H9 (cell line): ENCODE data around the gene BAG3. TPM values are rescaled to one million over a fixed set of nuclear protein-coding genes. Genes with fewer than 3 reads are reported as not detected.
A peak's percentile ranks its signal among the peaks of the same experiment; 100 is the strongest.

Source experiments
- DNase-seq: peaks from one replicate; pipeline ENCODE4 v3.0.0-alpha.2; 2017
- H2AFZ ChIP-seq: one replicate; pipeline ENCODE4 v1.6.1; 2013; ENCODE audit warnings: mild to moderate bottlenecking, low read length, control low read depth, moderate library complexity
- H2AK5ac ChIP-seq: 2 replicates; pipeline ENCODE4 v1.6.1; 2013; ENCODE audit warnings: low read length, control low read depth, mixed read lengths; ENCODE audit not compliant: insufficient read length
- H2BK120ac ChIP-seq: one replicate; pipeline ENCODE4 v1.6.1; 2013; ENCODE audit warnings: low read depth, mild to moderate bottlenecking, low read length, control low read depth, inconsistent platforms; ENCODE audit not compliant: poor library complexity, severe bottlenecking
- H2BK12ac ChIP-seq: 2 replicates; pipeline ENCODE4 v1.6.1; 2013; ENCODE audit warnings: low read length, control low read depth, mixed read lengths, low read depth; ENCODE audit not compliant: insufficient read length
- H2BK15ac ChIP-seq: 2 replicates; pipeline ENCODE4 v1.6.1; 2013; ENCODE audit warnings: low read depth, low read length, control low read depth
- H2BK20ac ChIP-seq: one replicate; pipeline ENCODE4 v1.6.1; 2013; ENCODE audit warnings: low read depth, mild to moderate bottlenecking, low read length, control low read depth, inconsistent platforms; ENCODE audit not compliant: poor library complexity, severe bottlenecking
- H2BK5ac ChIP-seq: 2 replicates; pipeline ENCODE4 v1.6.1; 2013; ENCODE audit warnings: low read length, control low read depth, mixed read lengths; ENCODE audit not compliant: insufficient read length
- H3K14ac ChIP-seq: 2 replicates; pipeline ENCODE4 v1.6.1; 2013; ENCODE audit warnings: low read length, control low read depth; ENCODE audit not compliant: insufficient read depth
- H3K18ac ChIP-seq: 2 replicates; pipeline ENCODE4 v1.6.1; 2013; ENCODE audit warnings: low read depth, mild to moderate bottlenecking, mixed read lengths, low read length, control low read depth; ENCODE audit not compliant: insufficient read length
- H3K23ac ChIP-seq: 2 replicates; pipeline ENCODE4 v1.6.1; 2013; ENCODE audit warnings: low read length, control low read depth, mixed read lengths, low read depth; ENCODE audit not compliant: insufficient read length
- H3K23me2 ChIP-seq: 2 replicates; pipeline ENCODE4 v1.6.1; 2013; ENCODE audit warnings: low read depth, mild to moderate bottlenecking, mixed read lengths, low read length, control low read depth; ENCODE audit not compliant: insufficient read length, poor library complexity, severe bottlenecking
- H3K27ac ChIP-seq: 2 replicates; pipeline ENCODE4 v1.5.1; 2013; ENCODE audit warnings: low read length, control low read depth, mixed read lengths, low read depth; ENCODE audit not compliant: insufficient read length
- H3K27me3 ChIP-seq: 2 replicates; pipeline ENCODE4 v1.6.1; 2013; ENCODE audit warnings: low read length, control low read depth, inconsistent platforms; ENCODE audit not compliant: insufficient read depth
- H3K4ac ChIP-seq: 2 replicates; pipeline ENCODE4 v1.6.1; 2013; ENCODE audit warnings: low read depth, mild to moderate bottlenecking, control low read depth, inconsistent platforms, low read length, moderate library complexity
- H3K4me1 ChIP-seq: 2 replicates; pipeline ENCODE4 v1.6.1; 2013; ENCODE audit warnings: low read length, control low read depth, inconsistent platforms; ENCODE audit not compliant: insufficient read depth
- H3K4me2 ChIP-seq: 2 replicates; pipeline ENCODE4 v1.6.1; 2013; ENCODE audit warnings: low read length, control low read depth, mixed read lengths; ENCODE audit not compliant: insufficient read length, insufficient read depth
- H3K56ac ChIP-seq: 2 replicates; pipeline ENCODE4 v1.6.1; 2013; ENCODE audit warnings: low read depth, mild to moderate bottlenecking, mixed read lengths, low read length, control low read depth; ENCODE audit not compliant: insufficient read length
- H3K79me1 ChIP-seq: 2 replicates; pipeline ENCODE4 v1.6.1; 2013; ENCODE audit warnings: low read depth, mild to moderate bottlenecking, moderate library complexity, low read length, control low read depth, inconsistent platforms; ENCODE audit not compliant: insufficient read depth, poor library complexity, severe bottlenecking
- H3K79me2 ChIP-seq: 2 replicates; pipeline ENCODE4 v1.6.1; 2013; ENCODE audit warnings: low read length, control low read depth, inconsistent platforms; ENCODE audit not compliant: insufficient read depth
- H3K9ac ChIP-seq: 2 replicates; pipeline ENCODE4 v1.6.1; 2013; ENCODE audit warnings: low read length, control low read depth, mixed read lengths; ENCODE audit not compliant: insufficient read length; ENCODE audit errors: extremely low read depth
- H3K9me3 ChIP-seq: one replicate; pipeline ENCODE4 v1.6.1; 2013; ENCODE audit warnings: low read depth, low read length, inconsistent platforms; ENCODE audit not compliant: control insufficient read depth
- H3T11ph ChIP-seq: one replicate; pipeline ENCODE4 v1.6.1; 2013; ENCODE audit warnings: mild to moderate bottlenecking, low read length, control low read depth, inconsistent platforms
- H4K20me1 ChIP-seq: one replicate; pipeline ENCODE4 v1.6.1; 2013; ENCODE audit not compliant: control insufficient read depth, insufficient read length, insufficient read depth
- H4K5ac ChIP-seq: 2 replicates; pipeline ENCODE4 v1.6.1; 2013; ENCODE audit warnings: low read depth, mild to moderate bottlenecking, mixed read lengths, low read length, control low read depth; ENCODE audit not compliant: insufficient read length
- H4K8ac ChIP-seq: replicated peaks from 2 replicates; pipeline ENCODE4 v1.6.1; 2013; ENCODE audit warnings: low read length, control low read depth, mixed read lengths, low read depth; ENCODE audit not compliant: insufficient read length
- H4K91ac ChIP-seq: 2 replicates; pipeline ENCODE4 v1.6.1; 2013; ENCODE audit warnings: low read depth, mild to moderate bottlenecking, moderate library complexity, mixed read lengths, low read length, control low read depth; ENCODE audit not compliant: insufficient read length
- H3K27ac Mint-ChIP-seq, 3 experiments: 2 replicates in 2 of 3; 3 replicates in 1 of 3; pipeline ENCODE4 v1.8.0; 2020 to 2021; ENCODE audit warnings: mixed read lengths in 3 of 3, mild to moderate bottlenecking in 1 of 3, moderate library complexity in 1 of 3
- H3K27me3 Mint-ChIP-seq: 2 replicates; pipeline ENCODE4 v1.8.0; 2021; ENCODE audit warnings: low read depth, mild to moderate bottlenecking, moderate library complexity, mixed read lengths
- H3K36me3 Mint-ChIP-seq, 3 experiments: 2 replicates in 2 of 3; 3 replicates in 1 of 3; pipeline ENCODE4 v1.8.0; 2020 to 2021; ENCODE audit warnings: low read depth in 3 of 3, mixed read lengths in 3 of 3; ENCODE audit not compliant: insufficient read depth in 1 of 3
- H3K4me1 Mint-ChIP-seq, 2 experiments: 2 replicates each; pipeline ENCODE4 v1.8.0; 2020; ENCODE audit warnings: mixed read lengths in 2 of 2
- H3K4me3 Mint-ChIP-seq, 2 experiments: 2 replicates in 1 of 2; 3 replicates in 1 of 2; pipeline ENCODE4 v1.8.0; 2020 to 2021; ENCODE audit warnings: mild to moderate bottlenecking in 2 of 2, mixed read lengths in 2 of 2, moderate library complexity in 1 of 2
- H3K9me3 Mint-ChIP-seq, 2 experiments: 2 replicates in 1 of 2; 3 replicates in 1 of 2; pipeline ENCODE4 v1.8.0; 2020; ENCODE audit warnings: mild to moderate bottlenecking in 2 of 2, mixed read lengths in 2 of 2, moderate library complexity in 1 of 2
- CTCF ChIP-seq: fragments of 200-600 bp; sonication (generic); conservative IDR thresholded peaks from 3 replicates; pipeline ENCODE4 v1.8.0; 2021; ENCODE audit warnings: antibody characterized with exemption, mild to moderate bottlenecking
- WGBS: extraction: QIAGEN DNeasy Blood & Tissue Kit; methylation state at CpG from one replicate; pipeline ENCODE4 v1.1.7; 2013; ENCODE audit warnings: missing lambda C conversion rate, low lambda C conversion rate, mixed read lengths; ENCODE audit not compliant: insufficient read length; ENCODE audit errors: extremely low coverage; 5-methylcytosine and 5-hydroxymethylcytosine counted together
- total RNA-seq: library from RNA; stranded (reverse); gene quantifications from 2 replicates; pipeline ENCODE4 v1.2.1, GENCODE V29; 2021

BAG3 gene
- total RNA-seq, 1 experiment from 2014 or later, result 11.4 TPM

- Mint-ChIP-seq H3K36me3 (peaks cover 1 to 6% (median 5%) of the 10 kb centered on the region in 3 experiments; a peak in 5 of 7 replicates), H3K27ac (peak within 1 kb of the TSS; percentile 15 to 67 (median 27); a peak in 5 of 7 replicates), H3K9me3 (peaks cover 2% of the 10 kb centered on the region in 2 experiments; a peak in 4 of 5 replicates), H3K4me1 (peaks cover 35 to 42% of the 10 kb centered on the region in 2 experiments), H3K4me3 (peak within 1 kb of the TSS; percentile 77 to 91), H3K27me3 (no peaks in the 10 kb centered on the region)
- no peak within 1 kb of the TSS for H2BK15ac ChIP-seq
- peak within 1 kb of the TSS; percentile 76 for H3K18ac ChIP-seq
- H3K4ac ChIP-seq, result no peak within 1 kb of the TSS
- no peak within 1 kb of the TSS for H2AFZ ChIP-seq
- H2BK20ac ChIP-seq, result no peak within 1 kb of the TSS
- no peak within 1 kb of the TSS for H3T11ph ChIP-seq
- peaks cover 5% of the 10 kb centered on the region for H3K79me1 ChIP-seq
- no peaks in the 10 kb centered on the region for H3K27me3 ChIP-seq
- peak within 1 kb of the TSS; percentile 88 for H3K23ac ChIP-seq
- peak; percentile 28; the same call in 2 of the 3 replicates for TF ChIP-seq CTCF
- no peak within 1 kb of the TSS for H2AK5ac ChIP-seq
- peak within 1 kb of the TSS; percentile 70; the same call in 1 of the 2 replicates for H3K14ac ChIP-seq
- H4K20me1 ChIP-seq, result no peaks in the 10 kb centered on the region
- no peak within 1 kb of the TSS for H3K27ac ChIP-seq
- DNase-seq, result peak; percentile 99
- no peak within 1 kb of the TSS for H4K91ac ChIP-seq
- H2BK5ac ChIP-seq, result no peak within 1 kb of the TSS
- no peak within 1 kb of the TSS for H2BK120ac ChIP-seq
- peaks cover 3% of the 10 kb centered on the region; the same call in 1 of the 2 replicates for H3K4me1 ChIP-seq
- H3K23me2 ChIP-seq, result peaks cover 6% of the 10 kb centered on the region
- H3K79me2 ChIP-seq, result peaks cover 3% of the 10 kb centered on the region; the same call in 1 of the 2 replicates
- peak within 1 kb of the TSS; percentile 75 for H3K4me2 ChIP-seq
- H3K9me3 ChIP-seq, result no peaks in the 10 kb centered on the region
- no CpG with 5 or more reads among the region's 95 CpGs for WGBS
- no peak within 1 kb of the TSS for H4K8ac ChIP-seq
- H2BK12ac ChIP-seq, result no peak within 1 kb of the TSS
- no peak within 1 kb of the TSS for H3K56ac ChIP-seq
- H3K9ac ChIP-seq, result peak within 1 kb of the TSS; percentile 49
- no peak within 1 kb of the TSS for H4K5ac ChIP-seq
Observed at GRCh38 chr10:119725828-119726675, 74.9 kb downstream of the BAG3 start, which contains the start of gene INPP5F. INPP5F (plus strand) TSS chr10:119726050; CDS start chr10:119726263, 213 bp downstream.
